Fibroblast of lung (primary cell): Measurements from ENCODE around the gene STAT4. TPM values are rescaled to one million over a fixed set of nuclear protein-coding genes. Genes with fewer than 3 reads are reported as not detected.

Source experiments
- DNase-seq, 2 donors: peaks; one replicate each; pipeline versions ENCODE4 v3.0.0 to v3.0.0-alpha.2; 2010; ENCODE audit warnings: low read depth in 2 of 2
- H2AFZ ChIP-seq: 2 replicates; pipeline ENCODE4 v1.5.1; 2012; ENCODE audit warnings: low read length, control low read depth, inconsistent platforms
- H3K27ac ChIP-seq: 2 replicates; pipeline ENCODE4 v1.5.1; 2011; ENCODE audit warnings: low read length, control low read depth; ENCODE audit not compliant: insufficient read depth
- H3K27me3 ChIP-seq: 2 replicates; pipeline ENCODE4 v1.5.1; 2011; ENCODE audit warnings: mild to moderate bottlenecking, low read length; ENCODE audit not compliant: control insufficient read depth, insufficient read depth
- H3K36me3 ChIP-seq: 2 replicates; pipeline ENCODE4 v1.5.1; 2011; ENCODE audit warnings: low read length; ENCODE audit not compliant: control insufficient read depth, insufficient read depth
- H3K4me1 ChIP-seq: 2 replicates; pipeline ENCODE4 v1.5.1; 2011; ENCODE audit warnings: low read length; ENCODE audit not compliant: control insufficient read depth, insufficient read depth; ENCODE audit errors: extremely low read depth
- H3K4me2 ChIP-seq: 2 replicates; pipeline ENCODE4 v1.5.1; 2011; ENCODE audit warnings: low read length, control low read depth; ENCODE audit not compliant: insufficient read depth; ENCODE audit errors: extremely low read depth
- H3K4me3 ChIP-seq, 4 experiments: fragments of 200-600 bp in 1 of 4; sonication (generic) in 1 of 4; replicated peaks in 1 of 4; 2 replicates each; pipeline ENCODE4 v1.5.1; 2011 to 2016; ENCODE audit warnings: low read length in 4 of 4, low read depth in 3 of 4, mild to moderate bottlenecking in 3 of 4, control low read depth in 2 of 4, inconsistent platforms in 1 of 4, mixed read lengths in 1 of 4; ENCODE audit not compliant: insufficient read depth in 1 of 4; ENCODE audit errors: control extremely low read depth in 1 of 4
- H3K79me2 ChIP-seq: 2 replicates; pipeline ENCODE4 v1.5.1; 2012; ENCODE audit warnings: mild to moderate bottlenecking, low read length, inconsistent platforms; ENCODE audit not compliant: control insufficient read depth, insufficient read depth
- H3K9ac ChIP-seq: 2 replicates; pipeline ENCODE4 v1.5.1; 2011; ENCODE audit warnings: mild to moderate bottlenecking, low read length, control low read depth; ENCODE audit not compliant: insufficient read depth
- H3K9me3 ChIP-seq: 2 replicates; pipeline ENCODE4 v1.5.1; 2012; ENCODE audit warnings: low read depth, low read length; ENCODE audit not compliant: control insufficient read depth, insufficient read depth
- H4K20me1 ChIP-seq: 2 replicates; pipeline ENCODE4 v1.5.1; 2011; ENCODE audit warnings: low read length; ENCODE audit not compliant: control insufficient read depth, insufficient read depth; ENCODE audit errors: extremely low read depth
- CTCF ChIP-seq, 2 donors: IDR thresholded peaks in 1 of 2; conservative IDR thresholded peaks in 1 of 2; 1 replicate in 1 of 2; 2 replicates in 1 of 2; pipeline ENCODE4 v1.5.1; 2011 to 2012; ENCODE audit warnings: low read length in 2 of 2, control low read depth in 1 of 2, inconsistent platforms in 1 of 2, low read depth in 1 of 2, mild to moderate bottlenecking in 1 of 2
- EZH2 ChIP-seq: IDR thresholded peaks from 2 replicates; pipeline ENCODE4 v1.5.1; 2012; ENCODE audit warnings: low read length, control low read depth, mild to moderate bottlenecking; ENCODE audit errors: missing control alignments
- polyA plus RNA-seq, 2 donors: library from polyadenylated mRNA; depleted of rRNA in 1 of 2; stranded (reverse) in 1 of 2; unstranded in 1 of 2; fragments of >200 nt; gene quantifications; 2 replicates each; pipeline ENCODE4 v1.2.1, GENCODE V29; 2011 to 2012; ENCODE audit warnings: missing spikeins in 1 of 2
- total RNA-seq: library from RNA; depleted of rRNA; stranded (reverse); fragments of >200 nt; gene quantifications from 2 replicates; pipeline ENCODE4 v1.2.1, GENCODE V29; 2014

STAT4 gene
- total and polyA plus RNA-seq, 2 donors (not counting 1 experiment from before 2014, with no cell fraction given) = 0.66 to 1.2 TPM

GRCh38 chr2:191167766-191168165 is 17.0 kb upstream of the STAT4 start:
- Histone ChIP-seq H3K27ac (no peak overlapping the region), H3K27me3 (no peaks in the 10 kb centered on the region), H4K20me1 (no peaks in the 10 kb centered on the region), H2AFZ (no peak overlapping the region), H3K9ac (no peak overlapping the region), H3K36me3 (no peaks in the 10 kb centered on the region), H3K4me1 (peaks cover 34% of the 10 kb centered on the region), H3K4me2 (peak overlapping the region; percentile 5), H3K4me3 (no peak overlapping the region), H3K79me2 (no peaks in the 10 kb centered on the region), H3K9me3 (no peaks in the 10 kb centered on the region)
- no peak for TF ChIP-seq CTCF (conservative IDR thresholded peaks at IDR 0.05 in 1 of 2, IDR thresholded peaks at IDR 0.05 in 1 of 2; ENCODE audit: low read depth in 1 of 2, low read length in 2 of 2)
- DNase-seq = peak; percentile 82 to 95

GRCh38 chr2:191166756-191167445 is 16.1 kb upstream of the STAT4 start:
- Histone ChIP-seq H3K27me3 (no peaks in the 10 kb centered on the region), H3K4me1 (peaks cover 31% of the 10 kb centered on the region), H2AFZ (no peak overlapping the region), H4K20me1 (no peaks in the 10 kb centered on the region), H3K4me2 (no peak overlapping the region), H3K9ac (no peak overlapping the region), H3K9me3 (no peaks in the 10 kb centered on the region), H3K27ac (no peak overlapping the region), H3K79me2 (no peaks in the 10 kb centered on the region), H3K4me3 (no peak overlapping the region), H3K36me3 (no peaks in the 10 kb centered on the region)
- TF ChIP-seq CTCF (conservative IDR thresholded peaks at IDR 0.05 in 1 of 2, IDR thresholded peaks at IDR 0.05 in 1 of 2; ENCODE audit: low read depth in 1 of 2, low read length in 2 of 2) = no peak
- TF ChIP-seq EZH2 = no peak
- peak in 1 of 2 donors; percentile 39 for DNase-seq

GRCh38 chr2:191166111-191166755 is 15.4 kb upstream of the STAT4 start:
- no peaks in the 10 kb centered on the region for H3K36me3 ChIP-seq
- H3K9me3 ChIP-seq = no peaks in the 10 kb centered on the region
- H3K4me3 ChIP-seq = no peak overlapping the region
- peaks cover 27% of the 10 kb centered on the region for H3K4me1 ChIP-seq
- no peaks in the 10 kb centered on the region for H4K20me1 ChIP-seq
- peak overlapping the region; percentile 4 for H3K4me2 ChIP-seq
- DNase-seq = peak; percentile 71 to 94
- no peak overlapping the region for H2AFZ ChIP-seq
- no peak overlapping the region for H3K27ac ChIP-seq
- TF ChIP-seq CTCF (conservative IDR thresholded peaks at IDR 0.05 in 1 of 2, IDR thresholded peaks at IDR 0.05 in 1 of 2; ENCODE audit: low read depth in 1 of 2, low read length in 2 of 2) (no peak), EZH2 (no peak)
- H3K9ac ChIP-seq = no peak overlapping the region
- no peaks in the 10 kb centered on the region for H3K79me2 ChIP-seq
- no peaks in the 10 kb centered on the region for H3K27me3 ChIP-seq
